HG03432 (cell line): Measurements from ENCODE around the gene EVC.

Experiments used
- ATAC-seq: cut with Tn5 transposase; IDR thresholded peaks from one replicate; pipeline ENCODE4 v1.9.1; 2021; ENCODE audit warnings: mild to moderate bottlenecking, moderate library complexity; ENCODE audit not compliant: unreplicated experiment

The EVC gene

DNA sequence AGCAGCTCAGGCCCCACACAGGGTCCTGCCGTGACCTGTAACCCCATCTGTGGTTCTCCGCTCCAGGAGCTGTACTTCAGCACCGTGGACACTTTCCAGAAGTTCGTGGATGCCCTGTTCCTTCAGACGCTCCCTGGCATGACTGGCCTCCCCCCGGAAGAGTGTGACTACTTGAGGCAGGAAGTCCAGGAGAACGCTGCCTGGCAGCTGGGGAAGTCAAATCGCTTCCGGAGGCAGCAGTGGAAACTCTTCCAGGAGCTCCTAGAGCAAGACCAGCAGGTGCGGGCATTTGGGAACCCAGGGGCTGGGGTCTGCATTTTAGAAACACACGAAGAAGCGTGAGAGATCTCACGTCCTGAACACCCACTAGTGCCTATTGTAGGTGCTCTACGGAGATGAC lies 72.5 kb downstream of the EVC start:
- ATAC-seq: no peak

DNA sequence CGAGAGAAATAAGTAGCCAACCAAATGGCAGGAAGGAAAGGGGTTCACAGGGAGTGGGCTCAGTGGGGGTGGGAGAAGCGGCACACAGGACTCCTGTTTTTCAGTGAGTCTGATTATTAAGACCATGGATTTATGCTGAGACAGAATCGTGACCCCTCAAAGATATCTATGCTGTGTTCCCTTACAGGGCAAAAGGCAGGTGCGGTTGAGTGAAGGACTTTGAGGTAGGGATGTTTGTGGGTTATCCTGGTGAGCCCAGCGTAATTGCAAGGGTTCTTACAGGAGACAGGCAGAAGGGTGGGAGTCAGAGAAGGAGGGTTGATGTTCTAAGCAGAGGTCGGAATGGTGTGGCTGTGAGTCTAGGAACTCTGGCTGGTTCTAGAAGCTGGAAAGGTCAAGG lies 73.0 kb downstream of the EVC start:
- no peak for ATAC-seq

DNA sequence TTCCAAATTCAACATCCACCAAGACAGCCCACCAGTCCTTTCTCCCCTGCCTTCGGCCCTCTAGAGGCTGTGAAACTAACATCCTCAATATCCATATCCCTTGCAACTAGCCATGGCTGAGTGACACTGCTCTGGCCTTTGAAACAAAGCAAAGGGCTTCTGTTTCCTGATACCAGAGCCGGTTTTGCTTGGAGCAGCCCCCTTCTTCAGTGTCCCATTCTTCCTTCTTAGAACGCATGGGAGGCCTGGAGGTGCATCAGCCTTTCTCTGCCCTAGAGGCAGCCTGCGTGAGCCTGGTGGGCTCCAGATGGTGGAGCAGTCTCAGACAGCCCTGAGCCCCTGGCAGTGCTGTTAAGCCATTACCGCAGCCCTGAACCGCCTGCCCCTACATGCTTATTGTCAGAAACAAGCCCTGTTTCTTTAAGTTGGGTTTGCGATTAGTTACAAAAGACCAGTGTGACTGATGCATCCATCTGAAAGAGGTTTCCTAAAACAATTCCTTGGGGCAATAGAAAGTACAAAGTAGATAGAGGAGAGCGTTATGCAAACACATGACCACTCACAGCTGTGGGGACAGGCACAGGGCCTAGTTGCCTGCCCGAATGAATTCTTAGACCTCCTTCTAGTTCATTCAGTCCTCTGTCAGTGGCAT lies 74.1 kb downstream of the EVC start:
- no peak for ATAC-seq

DNA sequence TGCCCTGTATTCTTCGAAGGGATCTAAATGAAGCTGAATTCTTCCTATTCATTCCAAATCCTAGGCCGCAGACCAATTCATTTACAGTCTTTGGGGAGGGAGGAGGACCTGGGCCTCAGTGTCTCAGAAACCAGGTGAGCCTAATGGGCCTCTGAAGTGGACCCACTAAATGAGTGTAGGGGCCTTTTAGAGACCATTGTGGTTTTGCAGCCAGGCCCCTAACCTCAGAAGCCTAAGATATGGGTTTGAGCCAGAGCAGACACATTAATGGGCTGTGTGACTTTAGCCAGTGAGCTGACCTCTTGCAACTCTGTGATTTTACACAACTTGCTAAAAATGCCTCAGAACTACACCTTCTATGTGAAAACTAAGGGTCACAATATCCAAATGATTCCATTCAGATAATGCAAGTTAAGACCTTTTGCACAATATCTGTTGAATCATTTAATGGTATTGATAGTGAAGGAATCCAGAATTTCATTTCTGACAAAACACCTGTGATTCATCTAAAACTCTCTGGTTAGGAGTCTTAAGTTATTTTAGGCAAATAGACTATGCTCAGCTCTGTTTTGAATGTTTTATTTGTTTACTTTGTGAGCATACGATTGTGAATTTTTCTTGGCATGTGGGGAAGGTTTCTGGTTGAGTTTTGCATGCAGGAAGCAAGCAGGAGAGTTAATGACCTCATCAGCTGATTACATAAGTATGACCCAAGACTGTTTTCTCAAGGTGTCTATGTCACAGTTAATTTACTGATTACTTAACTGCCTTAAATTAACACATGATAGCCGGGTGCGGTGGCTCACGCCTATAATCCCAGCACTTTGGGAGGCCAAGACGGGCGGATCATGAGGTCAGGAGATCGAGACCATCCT lies 75.0 kb downstream of the EVC start:
- ATAC-seq: no peak

DNA sequence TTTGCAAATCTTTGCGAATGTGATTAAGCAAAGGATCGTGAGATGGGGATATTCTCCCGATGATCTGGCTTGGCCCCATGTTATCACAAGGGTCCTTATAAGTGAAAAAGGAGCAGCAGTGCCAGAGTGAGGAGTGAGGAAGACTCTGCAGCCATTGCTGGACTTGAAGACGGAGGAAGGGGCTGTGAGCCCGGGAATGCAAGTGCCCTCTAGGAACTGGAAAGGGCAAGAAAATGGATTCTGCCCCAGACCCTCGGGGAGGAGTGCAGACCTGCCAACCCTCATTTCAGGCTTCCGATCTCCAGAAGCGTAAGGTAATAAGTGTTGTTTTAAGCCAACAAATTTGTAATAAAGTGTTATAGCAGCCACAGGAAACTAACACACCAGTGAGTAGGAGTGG lies 76.3 kb downstream of the EVC start:
- no peak for ATAC-seq

DNA sequence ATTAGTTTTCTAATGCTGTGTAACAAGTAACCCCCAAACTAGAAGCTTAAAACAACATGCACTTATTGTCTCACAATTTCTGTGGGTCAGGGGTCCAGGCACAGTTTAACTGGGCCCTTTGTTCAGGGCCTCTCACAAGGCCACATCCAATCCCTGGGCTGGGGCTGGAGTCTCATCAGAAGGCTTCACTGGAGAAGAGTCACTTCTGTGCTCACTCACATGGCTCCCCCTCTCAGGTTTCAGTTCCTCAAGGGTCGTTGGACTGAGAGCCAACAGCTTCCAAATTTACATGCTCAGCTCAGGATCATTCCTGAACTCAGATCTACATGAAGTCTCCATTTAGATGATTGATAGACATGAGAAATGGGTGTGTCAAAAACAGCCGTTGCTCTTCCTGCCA lies 77.1 kb downstream of the EVC start:
- no peak for ATAC-seq

DNA sequence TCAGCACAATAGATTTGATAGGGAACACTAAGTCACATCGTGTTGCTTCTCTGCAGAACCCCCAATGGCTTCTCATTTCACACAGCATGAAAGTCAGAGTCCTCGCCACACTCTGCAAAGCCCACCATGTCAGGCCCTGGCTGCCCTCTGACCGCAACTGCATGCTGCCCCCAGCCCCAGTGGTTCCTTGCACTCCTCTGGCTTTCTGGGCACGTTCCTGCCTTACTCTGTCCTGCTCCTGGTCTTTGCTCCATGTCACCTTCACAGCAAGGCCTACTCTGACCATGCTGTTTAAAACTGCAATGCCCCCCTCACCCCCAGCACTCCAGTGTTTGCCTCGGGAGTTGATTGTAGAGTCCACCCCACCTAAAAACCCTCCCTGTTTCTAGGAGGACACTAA lies 78.1 kb downstream of the EVC start:
- ATAC-seq: no peak

DNA sequence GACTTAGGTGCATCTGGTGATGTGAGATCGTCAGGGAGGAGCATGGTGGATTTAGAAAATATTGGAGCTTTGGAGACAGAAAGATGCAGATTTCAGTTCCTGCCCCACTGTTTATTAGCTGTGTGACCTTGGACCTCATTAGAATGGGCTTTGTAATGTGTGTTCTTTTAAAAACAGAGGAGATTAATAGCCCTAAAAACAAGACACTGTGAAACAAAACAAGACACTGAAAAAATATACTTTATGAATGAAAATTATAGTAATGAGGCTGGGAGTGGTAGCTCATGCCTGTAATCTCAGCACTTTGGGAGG lies 79.5 kb downstream of the EVC start:
- ATAC-seq: no peak

DNA sequence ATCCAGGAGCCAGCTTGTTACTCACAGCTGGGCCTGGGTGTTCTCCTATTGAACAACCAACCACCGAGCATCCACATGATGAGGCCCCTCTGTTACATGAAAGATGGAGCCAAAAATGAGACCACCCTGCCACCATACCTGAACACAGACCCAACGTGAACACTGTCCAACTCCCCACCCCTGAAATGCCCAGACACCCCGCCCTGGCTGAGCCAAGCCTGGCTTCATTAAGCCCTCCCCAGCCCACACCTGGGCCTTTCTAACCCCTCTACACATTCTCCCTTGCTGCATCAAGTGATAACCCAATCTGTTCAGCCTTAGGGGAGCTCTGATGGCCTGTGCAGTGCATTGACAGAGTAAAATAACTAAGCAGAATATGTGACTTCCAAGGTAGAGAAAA lies 80.7 kb downstream of the EVC start:
- no peak for ATAC-seq

DNA sequence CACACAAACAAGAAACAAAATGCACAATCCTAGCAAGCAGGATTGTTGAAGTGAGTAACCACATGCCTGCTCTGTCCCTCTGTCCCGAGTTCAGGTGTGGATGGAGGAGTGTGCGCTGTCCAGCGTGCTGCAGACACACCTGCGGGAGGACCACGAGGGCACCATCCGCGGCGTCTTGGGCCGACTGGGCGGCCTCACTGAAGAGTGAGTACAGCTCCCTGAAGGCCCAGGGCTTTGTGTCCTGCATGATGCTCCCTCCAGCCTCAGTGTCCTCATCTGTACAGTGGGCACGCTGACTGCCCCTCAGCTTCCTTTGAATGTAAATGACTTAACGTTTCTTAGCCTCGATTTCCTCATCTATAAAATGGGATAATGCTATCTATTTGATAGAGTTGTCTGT lies 82.5 kb downstream of the EVC start:
- ATAC-seq: no peak

DNA sequence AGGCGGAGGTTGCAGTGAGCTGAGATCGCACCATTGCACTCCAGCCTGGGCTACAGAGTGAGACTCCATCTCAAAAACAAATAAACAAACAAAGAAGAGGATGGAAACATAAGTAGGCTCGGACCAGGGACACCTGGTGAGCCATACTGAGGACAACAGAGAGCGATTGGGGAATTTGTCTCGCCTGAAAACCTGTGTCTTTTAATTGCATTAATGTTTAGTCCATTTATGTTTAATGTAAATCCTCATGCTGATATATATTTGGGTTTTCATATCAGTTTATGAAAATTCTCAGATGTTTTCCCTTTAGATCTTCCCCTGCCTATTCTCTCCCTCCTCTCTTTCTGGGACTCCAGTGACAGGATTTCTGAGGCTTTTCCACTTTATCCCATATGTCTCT lies 84.6 kb downstream of the EVC start:
- ATAC-seq: no peak

DNA sequence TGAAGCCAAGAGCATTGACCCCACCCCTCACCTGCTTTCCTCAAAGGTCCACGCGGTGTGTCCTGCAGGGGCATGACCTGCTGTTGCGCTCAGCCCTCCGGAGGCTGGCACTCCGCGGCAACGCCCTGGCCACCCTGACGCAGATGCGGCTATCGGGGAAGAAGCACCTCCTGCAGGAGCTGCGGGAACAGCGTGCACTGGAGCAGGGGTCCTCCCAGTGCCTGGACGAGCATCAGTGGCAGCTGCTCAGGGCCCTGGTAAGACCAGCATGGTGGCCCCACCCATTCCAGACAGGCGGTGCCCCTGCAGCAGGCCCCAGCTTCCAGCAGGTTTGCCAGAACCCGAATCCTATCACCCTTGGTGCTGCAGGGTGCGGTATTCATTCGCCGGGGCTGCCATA lies 86.0 kb downstream of the EVC start:
- ATAC-seq: no peak

DNA sequence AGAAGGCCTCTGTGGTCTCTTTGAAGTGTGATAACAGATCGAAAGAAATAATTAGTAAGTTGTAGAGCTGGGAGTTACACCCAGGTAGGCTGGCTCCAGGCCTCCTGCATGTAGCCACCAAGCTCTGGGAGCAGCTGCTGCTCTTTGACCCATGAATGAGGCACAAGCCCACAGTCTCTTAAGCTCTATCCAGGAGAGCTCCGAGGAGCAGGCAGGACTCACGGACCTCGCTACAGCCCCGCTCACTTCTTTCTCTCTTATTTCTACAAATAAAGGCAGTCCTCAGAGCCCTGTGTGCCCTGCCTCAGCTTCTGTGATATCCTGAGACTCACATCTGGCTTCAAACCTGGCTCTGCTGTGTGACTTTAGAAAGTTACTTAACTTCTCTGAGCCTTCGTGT lies 86.9 kb downstream of the EVC start:
- no peak for ATAC-seq

DNA sequence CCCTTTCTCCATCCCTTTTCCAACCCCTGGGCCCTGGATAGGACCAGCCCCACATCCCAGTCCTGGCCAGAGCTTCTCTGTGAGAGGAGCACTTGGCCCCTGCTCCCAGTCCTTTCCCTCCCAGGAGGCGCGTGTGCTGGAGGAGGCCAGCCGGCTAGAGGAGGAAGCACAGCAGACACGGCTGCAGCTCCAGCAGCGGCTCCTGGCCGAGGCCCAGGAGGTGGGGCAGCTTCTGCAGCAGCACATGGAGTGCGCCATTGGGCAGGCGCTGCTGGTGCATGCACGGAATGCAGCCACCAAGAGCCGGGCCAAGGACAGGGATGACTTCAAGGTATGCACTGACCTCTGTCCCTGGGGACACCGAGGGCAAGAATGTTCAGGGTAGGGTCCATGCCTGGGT lies 87.5 kb downstream of the EVC start:
- no peak for ATAC-seq

DNA sequence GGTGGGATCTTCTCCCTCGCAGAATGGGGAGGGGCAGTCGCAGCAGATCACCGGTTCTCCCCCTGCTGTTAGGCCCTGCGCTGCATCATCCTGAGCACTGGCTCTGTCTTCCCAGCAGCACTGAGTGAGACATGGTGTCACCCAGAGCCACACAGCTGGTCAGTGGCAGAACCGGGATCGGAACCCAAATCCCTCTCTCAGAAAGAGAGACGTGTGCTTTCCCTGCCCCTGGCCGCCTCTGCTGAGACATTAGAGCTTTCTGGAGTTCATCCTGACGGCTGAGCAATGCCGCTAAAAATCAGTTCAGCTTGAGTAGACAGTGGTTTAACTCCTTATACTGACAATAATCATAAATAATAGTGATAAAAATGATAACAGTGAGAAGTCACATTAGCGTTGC lies 87.9 kb downstream of the EVC start:
- no peak for ATAC-seq

DNA sequence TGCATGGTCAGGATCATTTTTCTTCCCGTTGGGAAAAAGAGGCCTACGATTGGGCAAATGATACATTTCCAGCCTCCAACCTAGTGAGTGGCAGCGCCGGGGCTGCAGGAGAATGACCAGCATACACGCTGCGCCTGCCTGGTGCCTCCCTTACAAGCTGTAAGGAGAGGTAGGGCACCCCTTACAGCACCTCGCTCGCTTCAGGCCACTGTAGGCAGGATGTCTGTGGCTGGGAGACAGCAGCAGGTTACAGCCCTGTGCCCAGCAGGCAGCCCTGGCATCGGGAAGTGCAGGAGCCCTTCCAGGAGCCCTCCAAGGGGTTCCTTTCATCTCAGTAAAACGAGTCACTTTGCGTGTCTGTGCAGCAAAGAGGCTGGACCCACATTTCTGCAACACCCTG lies 88.4 kb downstream of the EVC start:
- no peak for ATAC-seq

DNA sequence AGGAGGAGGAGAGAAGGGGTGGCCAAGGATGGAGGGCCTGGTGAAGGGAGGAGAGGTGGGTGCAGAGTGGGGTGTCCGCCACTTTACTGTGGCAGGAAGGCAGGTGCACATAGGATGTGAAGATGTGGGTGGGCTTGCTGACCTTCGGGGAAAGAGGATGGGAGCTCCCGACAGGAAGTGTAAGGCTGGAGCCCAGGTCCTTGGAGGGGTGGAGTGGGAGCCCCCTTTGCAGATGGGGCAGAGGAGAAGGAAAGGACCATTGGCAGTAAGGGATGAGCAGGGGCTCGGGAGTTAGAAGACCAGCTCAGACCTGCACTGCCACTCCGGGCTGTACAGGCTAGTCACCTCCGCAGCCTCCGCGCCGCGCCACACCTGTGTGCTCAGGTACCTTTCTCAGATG lies 89.5 kb downstream of the EVC start:
- no peak for ATAC-seq

DNA sequence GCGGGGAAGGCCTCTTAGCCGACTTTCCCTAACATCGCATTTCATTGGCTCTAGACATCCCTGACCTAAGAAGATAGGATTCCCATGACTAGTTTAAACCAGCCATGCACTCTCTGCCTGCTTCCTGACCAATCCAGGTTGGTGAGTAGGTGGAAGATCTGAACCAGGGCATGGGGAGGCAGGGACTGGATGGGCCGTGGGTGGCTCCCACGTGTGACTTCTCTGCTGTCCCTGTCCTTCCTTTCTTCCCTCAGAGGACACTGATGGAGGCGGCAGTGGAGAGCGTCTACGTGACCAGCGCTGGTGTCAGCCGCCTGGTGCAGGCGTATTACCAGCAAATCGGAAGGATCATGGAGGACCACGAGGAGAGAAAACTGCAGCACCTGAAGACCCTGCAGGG lies 90.7 kb downstream of the EVC start:
- ATAC-seq: no peak

DNA sequence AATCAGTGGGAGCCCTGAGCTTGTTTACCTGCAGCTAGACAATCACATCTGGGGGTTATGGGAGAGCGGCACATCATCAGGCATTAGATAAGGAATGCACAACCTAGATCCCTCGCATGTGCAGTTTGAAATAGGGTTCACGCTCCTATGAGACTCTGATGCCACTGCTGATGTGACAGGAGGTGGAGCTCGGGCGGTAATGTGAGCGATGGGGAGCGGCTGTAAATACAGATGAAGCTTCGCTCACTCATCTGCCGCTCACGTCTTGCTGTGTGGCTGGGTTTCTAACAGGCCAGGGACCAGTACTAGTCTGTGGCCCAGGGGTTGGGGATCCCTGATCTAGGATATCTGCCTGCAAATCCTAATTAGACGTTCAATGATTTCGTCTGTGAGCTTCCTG lies 91.6 kb downstream of the EVC start:
- ATAC-seq: no peak

DNA sequence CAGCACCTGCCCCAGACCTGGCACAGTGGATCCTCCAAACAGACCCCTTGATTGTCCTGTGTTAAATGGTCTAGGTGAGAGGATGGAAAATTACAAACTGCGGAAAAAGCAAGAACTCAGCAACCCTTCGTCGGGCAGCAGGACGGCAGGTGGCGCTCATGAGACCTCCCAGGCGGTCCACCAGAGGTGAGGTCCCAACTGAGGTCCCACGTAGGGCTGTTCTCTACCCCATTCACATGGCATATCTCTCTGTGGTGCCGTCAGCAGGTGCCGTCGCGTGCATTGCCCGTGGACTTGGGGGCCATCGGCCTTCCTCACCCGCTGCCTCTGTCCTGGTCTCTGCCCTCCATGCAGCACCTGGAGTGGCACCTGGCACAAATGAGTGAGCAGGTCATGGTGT lies 93.7 kb downstream of the EVC start:
- no peak for ATAC-seq

DNA sequence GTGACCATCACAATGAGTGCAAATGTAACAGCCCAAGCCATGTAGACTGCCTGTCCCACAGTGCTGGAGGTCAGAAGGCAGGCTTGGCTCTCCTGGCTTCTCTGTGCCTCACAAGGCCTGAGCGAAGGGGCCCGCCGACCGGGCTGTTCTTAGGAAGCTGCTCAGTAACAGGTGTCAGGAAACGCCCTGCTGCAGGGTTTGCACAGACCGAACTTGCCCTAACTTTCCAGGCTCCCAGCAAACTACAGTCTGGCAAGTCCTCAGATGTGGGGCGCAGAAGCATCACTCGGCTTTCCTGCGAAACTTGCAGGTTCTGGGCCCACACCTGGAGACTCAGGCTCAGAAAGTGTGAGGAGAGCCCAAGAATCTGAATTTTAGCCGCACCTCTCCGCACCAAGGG lies 94.3 kb downstream of the EVC start:
- ATAC-seq: no peak

DNA sequence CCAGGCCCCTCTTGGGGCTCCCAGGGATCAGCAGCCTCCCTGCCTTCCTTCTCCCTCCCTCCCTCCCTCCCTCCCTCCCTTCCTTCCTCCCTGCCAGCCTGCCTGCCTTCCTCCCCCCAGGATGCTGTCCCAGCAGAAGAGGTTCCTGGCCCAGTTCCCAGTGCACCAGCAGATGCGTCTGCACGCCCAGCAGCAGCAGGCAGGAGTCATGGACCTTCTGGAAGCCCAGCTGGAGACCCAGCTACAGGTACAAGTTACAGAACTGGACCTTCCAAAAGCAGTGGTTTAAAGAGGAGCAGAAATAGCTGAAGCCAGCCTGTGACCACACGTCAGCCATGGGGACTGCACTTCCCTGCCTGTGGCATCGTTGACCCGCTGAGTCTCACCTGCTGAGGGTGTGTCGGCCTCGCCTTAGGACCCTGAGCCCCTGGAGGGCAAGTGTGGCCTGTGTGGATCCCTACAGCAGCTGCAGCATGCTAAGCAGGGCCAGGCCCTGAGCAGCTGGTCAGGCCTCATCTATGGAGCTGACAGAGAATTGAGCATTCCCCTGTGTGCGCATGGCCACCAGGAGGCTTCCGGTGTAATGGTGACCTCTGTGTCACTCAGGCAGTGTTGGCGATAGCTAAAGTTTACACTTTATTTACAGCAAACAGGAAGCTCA lies 97.2 kb downstream of the EVC start:
- no peak for ATAC-seq
